H1 (cell line): ENCODE results near the gene SESN1.

Experiments
- ATF2 ChIP-seq: IDR thresholded peaks from 2 replicates; pipeline ENCODE4 v1.6.1; 2012; ENCODE audit warnings: low read length, inconsistent platforms
- ATF3 ChIP-seq: IDR thresholded peaks from 2 replicates; pipeline ENCODE4 v1.6.1; 2011; ENCODE audit warnings: low read depth, mild to moderate bottlenecking, low read length; ENCODE audit not compliant: insufficient read depth
- EZH2 ChIP-seq: fragments of 200-600 bp; sonication (generic); IDR thresholded peaks from 2 replicates; pipeline ENCODE4 v1.7.1; 2012; ENCODE audit warnings: low read depth, mild to moderate bottlenecking, moderate library complexity, low read length, inconsistent platforms; ENCODE audit not compliant: severe bottlenecking
- KDM1A ChIP-seq: fragments of 200-600, 300-600 bp; sonication (generic); IDR thresholded peaks from 2 replicates; pipeline ENCODE4 v1.7.1; 2016; ENCODE audit warnings: mild to moderate bottlenecking, low read length, borderline replicate concordance
- POU5F1 ChIP-seq: IDR thresholded peaks from 2 replicates; pipeline ENCODE4 v1.6.1; 2011; ENCODE audit warnings: low read depth, mild to moderate bottlenecking, low read length, moderate library complexity
- RFX5 ChIP-seq: IDR thresholded peaks from 2 replicates; pipeline ENCODE4 v1.6.1; 2011; ENCODE audit warnings: low read depth, low read length, improper control_type of control experiment, borderline replicate concordance
- SAP30 ChIP-seq: fragments of 300-600 bp; sonication (generic); IDR thresholded peaks from 2 replicates; pipeline ENCODE4 v1.7.1; 2012; ENCODE audit warnings: low read length, moderate library complexity, mild to moderate bottlenecking, inconsistent platforms; ENCODE audit not compliant: insufficient read depth, insufficient replicate concordance
- SRF ChIP-seq: IDR thresholded peaks from 2 replicates; pipeline ENCODE4 v1.6.1; 2011; ENCODE audit warnings: mild to moderate bottlenecking, low read depth, low read length, moderate library complexity
- SUZ12 ChIP-seq: fragments of 200-600 bp; sonication (generic); IDR thresholded peaks from 2 replicates; pipeline ENCODE4 v1.6.1; 2012; ENCODE audit warnings: mild to moderate bottlenecking, inconsistent platforms, low read length, moderate library complexity, mixed read lengths
- TAF1 ChIP-seq: IDR thresholded peaks from 2 replicates; pipeline ENCODE4 v1.6.1; 2011; ENCODE audit warnings: mild to moderate bottlenecking, low read depth, low read length
- TF ChIP-seq, protein P1 (sequence below), 3 experiments: IDR thresholded peaks; 1 replicate in 2 of 3; 2 replicates in 1 of 3; pipeline versions ENCODE4 v1.5.1 to v1.6.1; 2011; ENCODE audit warnings: low read length in 3 of 3, mild to moderate bottlenecking in 3 of 3, inconsistent platforms in 2 of 3, low read depth in 1 of 3, moderate library complexity in 1 of 3; ENCODE audit not compliant: insufficient read depth in 1 of 3; ENCODE audit errors: control extremely low read depth in 1 of 3

DNA sequence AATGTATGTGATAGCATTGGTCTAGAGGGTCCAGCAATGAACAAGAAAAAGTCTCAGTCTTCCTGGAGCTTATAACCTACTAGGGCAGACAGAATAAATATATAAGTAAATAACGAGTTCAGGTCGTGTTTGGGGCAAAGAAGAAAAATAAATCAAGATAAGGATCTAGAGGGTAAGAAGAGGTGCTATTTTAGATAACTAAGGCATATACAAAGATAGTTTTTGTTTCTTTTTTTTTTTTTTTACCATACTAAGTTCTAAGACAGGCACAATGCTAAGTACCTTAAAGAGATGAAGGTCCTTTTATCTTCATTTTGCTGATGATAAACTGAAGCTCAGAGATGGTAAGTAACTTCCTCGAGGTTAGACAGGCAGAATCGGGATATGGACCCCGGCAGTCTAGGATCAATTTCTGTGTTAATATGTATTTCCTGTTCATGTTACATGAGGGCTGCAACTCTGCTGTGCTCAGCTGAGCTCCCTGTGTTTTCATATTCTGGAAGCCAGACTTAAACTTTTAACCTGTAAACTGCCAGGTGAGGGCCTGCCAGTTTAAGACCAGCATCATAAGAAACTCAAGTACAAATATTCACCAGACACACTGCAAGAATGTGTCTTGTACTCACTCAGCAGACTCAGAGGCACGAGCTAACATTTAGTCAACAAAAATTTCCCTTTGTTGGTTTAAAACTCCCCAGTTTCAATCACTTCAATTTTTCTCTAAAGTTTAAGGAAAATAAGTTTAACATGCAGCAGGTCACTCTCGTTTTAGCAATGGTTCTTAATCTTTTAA is 23.3 kb downstream of the SESN1 start:
- TF ChIP-seq, protein P1, sequence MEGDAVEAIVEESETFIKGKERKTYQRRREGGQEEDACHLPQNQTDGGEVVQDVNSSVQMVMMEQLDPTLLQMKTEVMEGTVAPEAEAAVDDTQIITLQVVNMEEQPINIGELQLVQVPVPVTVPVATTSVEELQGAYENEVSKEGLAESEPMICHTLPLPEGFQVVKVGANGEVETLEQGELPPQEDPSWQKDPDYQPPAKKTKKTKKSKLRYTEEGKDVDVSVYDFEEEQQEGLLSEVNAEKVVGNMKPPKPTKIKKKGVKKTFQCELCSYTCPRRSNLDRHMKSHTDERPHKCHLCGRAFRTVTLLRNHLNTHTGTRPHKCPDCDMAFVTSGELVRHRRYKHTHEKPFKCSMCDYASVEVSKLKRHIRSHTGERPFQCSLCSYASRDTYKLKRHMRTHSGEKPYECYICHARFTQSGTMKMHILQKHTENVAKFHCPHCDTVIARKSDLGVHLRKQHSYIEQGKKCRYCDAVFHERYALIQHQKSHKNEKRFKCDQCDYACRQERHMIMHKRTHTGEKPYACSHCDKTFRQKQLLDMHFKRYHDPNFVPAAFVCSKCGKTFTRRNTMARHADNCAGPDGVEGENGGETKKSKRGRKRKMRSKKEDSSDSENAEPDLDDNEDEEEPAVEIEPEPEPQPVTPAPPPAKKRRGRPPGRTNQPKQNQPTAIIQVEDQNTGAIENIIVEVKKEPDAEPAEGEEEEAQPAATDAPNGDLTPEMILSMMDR (IDR thresholded peaks at IDR 0.05; ENCODE audit: control extremely low read depth in 1 of 3, insufficient read depth in 1 of 3, low read depth in 1 of 3, low read length in 3 of 3): no peak
- TF ChIP-seq ATF3 (no peak), RFX5 (no peak), SUZ12 (no peak), ATF2 (no peak), SRF (no peak), EZH2 (no peak), SAP30 (no peak), TAF1 (no peak), KDM1A (no peak), POU5F1 (no peak)
